IMR-90 (cell line): Measurements from ENCODE around the gene GATA1. TPM values are rescaled to one million over a fixed set of nuclear protein-coding genes. Genes with fewer than 3 reads are reported as not detected.

Source experiments
- ATAC-seq: fragments of 200-7000 bp; cut with Tn5 transposase; 2 replicates; pipeline ENCODE4 v1.9.1; 2020; ENCODE audit warnings: low read depth, mild to moderate bottlenecking, moderate library complexity
- BruUV-seq: library from RNA; stranded (reverse); fragments of 400-500 nt; replicated peaks from 2 replicates; lab custom pipeline; 2021; lab: Mats Ljungman, UMichigan
- CTCF ChIA-PET: fragments of 300-600 bp; formaldehyde crosslinking; extraction: SDS; loops from one replicate; lab custom pipeline; 2021; ENCODE audit warnings: antibody characterized with exemption; lab: Yijun Ruan, JAX
- POLR2A ChIA-PET: fragments of 300-600 bp; sonication (Branson Sonifier 250); formaldehyde crosslinking; loops from one replicate; lab custom pipeline; 2022; ENCODE audit warnings: antibody characterized with exemption; ENCODE audit not compliant: unreplicated experiment; lab: Charles Lee
- DNase-seq: peaks from one replicate; pipeline ENCODE4 v3.0.0; 2013
- H2AFZ ChIP-seq: replicated peaks from 2 replicates; pipeline ENCODE3; 2013; ENCODE audit warnings: low read length, mild to moderate bottlenecking; ENCODE audit not compliant: poor library complexity
- H2AK5ac ChIP-seq: 2 replicates; pipeline ENCODE4 v1.6.1; 2013; ENCODE audit warnings: low read depth, low read length, inconsistent platforms
- H2AK9ac ChIP-seq: replicated peaks from 2 replicates; pipeline ENCODE3; 2013; ENCODE audit warnings: mild to moderate bottlenecking, low read depth, low read length, moderate library complexity; ENCODE audit not compliant: poor library complexity
- H2BK120ac ChIP-seq: 2 replicates; pipeline ENCODE4 v1.6.1; 2013; ENCODE audit warnings: low read depth, low read length, inconsistent platforms
- H2BK15ac ChIP-seq: 3 replicates; pipeline ENCODE4 v1.6.1; 2013; ENCODE audit warnings: low read depth, low read length, inconsistent platforms
- H2BK20ac ChIP-seq: 2 replicates; pipeline ENCODE4 v1.6.1; 2013; ENCODE audit warnings: low read depth, mild to moderate bottlenecking, inconsistent platforms, low read length, moderate library complexity
- H2BK5ac ChIP-seq: 2 replicates; pipeline ENCODE4 v1.6.1; 2013; ENCODE audit warnings: mild to moderate bottlenecking, low read depth, low read length, inconsistent platforms; ENCODE audit not compliant: poor library complexity, severe bottlenecking
- H3K14ac ChIP-seq: replicated peaks from 2 replicates; pipeline ENCODE4 v1.6.1; 2013; ENCODE audit warnings: low read depth, low read length, inconsistent platforms
- H3K18ac ChIP-seq: 2 replicates; pipeline ENCODE4 v1.6.1; 2013; ENCODE audit warnings: low read depth, low read length, control low read depth
- H3K23ac ChIP-seq: 2 replicates; pipeline ENCODE4 v1.6.1; 2013; ENCODE audit warnings: low read depth, low read length, inconsistent platforms
- H3K27ac ChIP-seq: 2 replicates; pipeline ENCODE4 v1.5.1; 2013; ENCODE audit warnings: mild to moderate bottlenecking, control low read depth, low read length; ENCODE audit not compliant: insufficient read depth
- H3K27me3 ChIP-seq: 2 replicates; pipeline ENCODE4 v1.6.1; 2013; ENCODE audit warnings: low read length; ENCODE audit not compliant: control insufficient read depth, insufficient read depth
- H3K36me3 ChIP-seq: 2 replicates; pipeline ENCODE4 v1.6.1; 2013; ENCODE audit warnings: low read length, mixed read lengths; ENCODE audit not compliant: control insufficient read depth, insufficient read depth
- H3K4ac ChIP-seq: 2 replicates; pipeline ENCODE4 v1.6.1; 2013; ENCODE audit warnings: low read depth, low read length, inconsistent platforms
- H3K4me1 ChIP-seq: 2 replicates; pipeline ENCODE4 v1.6.1; 2013; ENCODE audit warnings: low read length, mixed read lengths; ENCODE audit not compliant: control insufficient read depth, insufficient read depth
- H3K4me2 ChIP-seq: 2 replicates; pipeline ENCODE4 v1.6.1; 2013; ENCODE audit warnings: low read depth, mild to moderate bottlenecking, control low read depth, low read length, moderate library complexity
- H3K4me3 ChIP-seq: 2 replicates; pipeline ENCODE4 v1.5.1; 2013; ENCODE audit warnings: low read depth, mild to moderate bottlenecking, control low read depth, low read length, moderate library complexity; ENCODE audit not compliant: insufficient read depth
- H3K56ac ChIP-seq: 2 replicates; pipeline ENCODE4 v1.6.1; 2013; ENCODE audit warnings: low read length, inconsistent platforms; ENCODE audit not compliant: insufficient read depth; ENCODE audit errors: extremely low read depth
- H3K79me1 ChIP-seq, 2 experiments: 2 replicates each; pipeline ENCODE4 v1.6.1; 2013; ENCODE audit warnings: low read length in 2 of 2, inconsistent platforms in 1 of 2, low read depth in 1 of 2
- H3K9ac ChIP-seq: 2 replicates; pipeline ENCODE4 v1.6.1; 2013; ENCODE audit warnings: low read depth, low read length, control low read depth
- H3K9me1 ChIP-seq: 2 replicates; pipeline ENCODE4 v1.6.1; 2013; ENCODE audit warnings: low read length, inconsistent platforms; ENCODE audit not compliant: insufficient read depth
- H3K9me3 ChIP-seq: 2 replicates; pipeline ENCODE4 v1.6.1; 2013; ENCODE audit warnings: low read length; ENCODE audit not compliant: control insufficient read depth, insufficient read depth
- H4K20me1 ChIP-seq: 2 replicates; pipeline ENCODE4 v1.6.1; 2013; ENCODE audit warnings: low read length, inconsistent platforms; ENCODE audit not compliant: insufficient read depth
- H4K5ac ChIP-seq: 2 replicates; pipeline ENCODE4 v1.6.1; 2013; ENCODE audit warnings: mild to moderate bottlenecking, low read depth, low read length, control low read depth
- H4K8ac ChIP-seq, 2 experiments: 2 replicates each; pipeline ENCODE4 v1.6.1; 2013; ENCODE audit warnings: low read depth in 2 of 2, low read length in 2 of 2, control low read depth in 1 of 2, inconsistent platforms in 1 of 2
- H4K91ac ChIP-seq: 2 replicates; pipeline ENCODE4 v1.6.1; 2013; ENCODE audit warnings: low read depth, low read length, inconsistent platforms; ENCODE audit not compliant: insufficient read depth
- FOS ChIP-seq: fragments of 150-350 bp; IDR thresholded peaks from 2 replicates; pipeline ENCODE4 v1.6.1; 2016; ENCODE audit warnings: low read depth, low read length
- WGBS, 2 experiments: methylation state at CpG; one replicate each; pipeline versions ENCODE4 v1.1.5 to v1.1.7; 2013; ENCODE audit warnings: missing lambda C conversion rate in 2 of 2; ENCODE audit not compliant: insufficient read length in 1 of 2; ENCODE audit errors: extremely low coverage in 2 of 2; 5-methylcytosine and 5-hydroxymethylcytosine counted together
- dilution Hi-C: fragments of 300-500 bp; cut with HindIII; formaldehyde crosslinking; loops from one replicate; pipeline ENCODE4 v1.14.3; 2018; ENCODE audit warnings: low sequenced_read_pairs; ENCODE audit not compliant: unreplicated experiment
- in situ Hi-C: fragments of 300-500 bp; cut with MboI; formaldehyde crosslinking; loops from 3 replicates; pipeline ENCODE4 v1.14.3; 2019; ENCODE audit warnings: low sequenced_read_pairs, inconsistent platforms, mixed read lengths
- intact Hi-C: fragments of 100-400 bp; cut with micrococcal nuclease; formaldehyde crosslinking; loops from 2 replicates; pipeline ENCODE4 v1.10.0; 2022
- polyA plus RNA-seq, 3 experiments: library from polyadenylated mRNA; depleted of rRNA; stranded (reverse); fragments of >200 nt; gene quantifications; 2 replicates each; pipeline ENCODE4 v1.2.3, GENCODE V29; 2012; ENCODE audit warnings: low replicate concordance in 1 of 3
- total RNA-seq: library from RNA; depleted of rRNA; stranded (reverse); fragments of >200 nt; gene quantifications from 2 replicates; pipeline ENCODE4 v1.2.3, GENCODE V29; 2012

Gene GATA1
- total and polyA plus RNA-seq, 2 of the 4 experiments (the other 2 are of a cell fraction) = not detected

GRCh38 chrX:48753708-48754228, 32.6 kb upstream of the GATA1 start:
- ChIA-PET POLR2A (no interaction called here), CTCF (no interaction called here)
- 34% methylated on average over 4 of the region's 8 CpGs; no CpG with 5 or more reads in 1 of the 2 experiments for WGBS, 2 experiments
- no peak overlapping the region for H3K23ac ChIP-seq
- no peak overlapping the region for H2BK20ac ChIP-seq
- no peak overlapping the region for H2AK5ac ChIP-seq
- BruUV-seq = no TSS peak
- no peak overlapping the region for H3K4me3 ChIP-seq
- H3K14ac ChIP-seq = no peak overlapping the region
- no peak overlapping the region for H4K5ac ChIP-seq
- H3K4ac ChIP-seq = no peak overlapping the region
- H2BK120ac ChIP-seq = no peak overlapping the region
- H3K9me3 ChIP-seq = no peaks in the 10 kb centered on the region
- ATAC-seq = no peak
- no peak for TF ChIP-seq FOS
- no peaks in the 10 kb centered on the region for H4K20me1 ChIP-seq
- H3K4me1 ChIP-seq = no peaks in the 10 kb centered on the region
- H2BK15ac ChIP-seq = no peak overlapping the region
- H2AK9ac ChIP-seq = no peak overlapping the region
- no peaks in the 10 kb centered on the region for H3K79me1 ChIP-seq
- H3K4me2 ChIP-seq = no peak overlapping the region
- H3K56ac ChIP-seq = no peak overlapping the region
- no peak for DNase-seq
- no peak overlapping the region for H4K8ac ChIP-seq
- H2AFZ ChIP-seq = no peak overlapping the region
- H2BK5ac ChIP-seq = no peak overlapping the region
- dilution Hi-C loops (no loop called here), in situ Hi-C loops (no loop called here), intact Hi-C loops (no loop called here)
- no peak overlapping the region for H3K18ac ChIP-seq
- no peaks in the 10 kb centered on the region for H3K36me3 ChIP-seq
- peaks cover 12% of the 10 kb centered on the region; the same call in 1 of the 2 replicates for H3K27me3 ChIP-seq
- H4K91ac ChIP-seq = no peak overlapping the region
- no peaks in the 10 kb centered on the region for H3K9me1 ChIP-seq
- no peak overlapping the region for H3K9ac ChIP-seq
- H3K27ac ChIP-seq = no peak overlapping the region
